HG03097 (cell line): ENCODE results near the gene COL26A1.
"Not testable (repeated sequence)": the region's sequence is repeated elsewhere in the genome, so short reads cannot be mapped to it uniquely, and the experiment has no call there.

Experiments
- ATAC-seq: cut with Tn5 transposase; IDR thresholded peaks from one replicate; pipeline ENCODE4 v1.9.1; 2021; ENCODE audit not compliant: unreplicated experiment, low FRiP score

COL26A1 gene

DNA sequence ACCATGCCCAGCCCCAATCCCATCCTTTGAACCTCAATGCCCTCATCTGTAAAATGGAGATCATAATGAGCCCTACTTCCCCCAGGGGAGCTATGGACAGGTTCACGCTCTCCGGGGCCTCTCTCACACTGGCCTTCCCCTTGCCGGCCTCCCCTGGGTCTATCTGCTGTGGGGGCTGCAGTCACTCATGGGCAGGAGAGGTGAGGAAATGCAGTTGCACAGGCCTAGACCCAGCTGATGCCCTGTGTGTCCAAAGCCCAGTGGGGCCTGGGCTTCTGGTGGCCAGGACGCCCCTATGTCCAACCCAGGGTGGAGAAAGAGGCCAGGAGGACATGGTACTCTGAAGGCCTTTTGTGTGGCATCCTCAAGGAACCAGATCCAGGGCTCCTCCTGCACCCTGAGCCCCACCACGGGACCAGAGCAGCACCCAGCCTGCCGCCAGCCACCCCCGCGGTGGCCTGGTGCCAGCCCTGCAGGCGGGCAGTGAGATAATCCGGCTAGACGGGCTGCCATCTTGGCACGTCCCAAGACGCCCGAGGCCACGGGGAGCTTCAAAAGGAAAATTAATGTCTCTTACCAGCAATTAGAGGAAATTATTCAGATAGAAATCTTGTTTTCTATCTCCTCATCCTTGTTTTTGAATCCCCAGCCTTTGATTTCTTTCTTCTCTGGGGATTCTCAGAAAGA is 227.4 kb downstream of the COL26A1 start:
- ATAC-seq = no peak

DNA sequence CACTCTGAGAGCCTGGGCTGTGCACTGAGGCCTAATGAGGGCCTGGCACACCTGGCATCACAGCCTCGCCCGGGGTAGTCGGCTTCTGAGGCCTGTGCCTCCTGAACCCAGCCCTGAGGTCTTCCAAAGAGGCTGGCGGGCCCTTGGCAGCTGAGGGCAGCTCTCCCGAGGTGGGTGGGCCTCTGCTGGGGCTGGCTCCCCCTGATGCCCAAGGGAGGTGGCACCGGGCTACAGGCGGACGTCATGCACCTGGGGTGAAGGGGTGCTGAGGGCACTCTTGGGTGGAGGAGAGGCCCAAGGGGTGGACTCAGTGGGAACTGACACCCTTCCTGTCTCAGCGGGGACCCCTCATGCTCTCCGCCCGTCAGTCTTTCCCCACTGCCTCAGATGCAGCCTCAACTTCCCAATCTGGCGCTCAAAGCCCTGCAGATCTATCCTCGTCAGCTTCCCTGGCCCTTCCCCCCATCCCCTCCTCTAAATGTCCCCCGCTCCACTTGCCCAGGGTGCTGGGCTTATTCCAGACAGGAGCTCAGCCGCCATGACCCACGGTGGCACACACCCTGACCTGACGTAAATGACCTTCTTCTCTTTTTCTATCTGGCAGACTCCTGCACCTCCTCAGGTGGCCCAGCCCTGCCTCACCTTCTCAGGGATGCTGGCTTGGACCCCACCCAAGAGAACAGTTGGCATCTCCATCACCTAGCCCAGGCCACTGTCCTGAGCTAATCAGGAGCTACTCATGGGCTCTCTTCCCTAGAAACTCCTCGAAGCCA is 228.2 kb downstream of the COL26A1 start:
- ATAC-seq = no peak

DNA sequence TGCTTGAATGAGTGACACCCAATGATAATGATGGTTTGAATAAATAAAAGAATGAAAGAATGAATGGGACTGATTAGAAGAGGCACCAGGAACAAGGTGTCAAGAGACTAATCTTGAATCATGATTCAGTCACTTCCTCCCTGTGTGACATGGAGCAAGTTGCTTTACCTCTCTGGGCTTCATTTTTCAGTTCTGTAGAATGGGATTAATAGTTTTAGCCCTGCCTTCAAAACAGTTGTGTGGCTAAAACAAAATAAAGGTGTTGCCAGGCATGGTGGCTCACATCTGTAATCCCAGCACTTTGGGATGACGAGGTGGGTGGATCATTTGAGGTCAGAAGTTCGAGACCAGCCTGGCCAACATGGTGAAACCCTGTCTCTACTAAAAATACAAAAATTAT is 228.8 kb downstream of the COL26A1 start:
- no peak for ATAC-seq

DNA sequence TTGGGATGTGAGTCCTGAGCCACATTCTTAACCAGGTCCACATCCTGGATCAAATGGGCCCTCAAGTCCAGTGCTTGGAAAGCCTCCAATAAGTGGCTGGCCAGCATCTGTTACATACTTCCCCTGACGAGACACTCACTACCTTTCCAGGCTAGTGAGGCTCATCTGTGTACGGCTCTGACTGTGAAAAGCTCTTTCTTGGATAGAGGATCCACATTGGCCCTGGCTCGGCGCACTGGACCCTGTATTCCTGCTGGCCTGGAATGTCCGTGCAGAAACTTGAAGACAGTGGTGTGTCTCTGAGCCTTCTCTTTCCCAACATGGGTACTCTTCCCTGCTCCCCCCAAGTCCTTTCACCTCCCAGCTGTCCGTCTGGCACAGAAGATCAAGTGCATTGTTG is 230.9 kb downstream of the COL26A1 start:
- ATAC-seq = no peak

DNA sequence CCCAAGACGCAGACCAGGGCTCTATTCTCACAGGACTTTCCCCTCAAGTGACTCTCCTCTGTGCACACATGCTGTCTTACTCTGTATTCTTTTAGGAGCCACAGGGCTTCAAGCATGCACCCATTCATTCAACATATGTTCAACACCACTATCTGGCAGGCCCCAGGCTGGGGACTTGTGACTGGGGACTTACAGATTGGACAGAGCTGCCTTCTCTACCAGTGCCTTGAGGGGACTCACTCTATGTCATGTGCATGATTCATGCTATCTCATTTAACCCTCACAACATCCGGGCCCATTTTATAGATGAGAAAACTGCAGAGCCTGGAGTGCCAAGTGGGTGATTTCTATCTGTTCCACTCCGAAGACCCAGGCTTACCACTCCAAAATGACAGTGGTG is 232.1 kb downstream of the COL26A1 start:
- no peak for ATAC-seq

DNA sequence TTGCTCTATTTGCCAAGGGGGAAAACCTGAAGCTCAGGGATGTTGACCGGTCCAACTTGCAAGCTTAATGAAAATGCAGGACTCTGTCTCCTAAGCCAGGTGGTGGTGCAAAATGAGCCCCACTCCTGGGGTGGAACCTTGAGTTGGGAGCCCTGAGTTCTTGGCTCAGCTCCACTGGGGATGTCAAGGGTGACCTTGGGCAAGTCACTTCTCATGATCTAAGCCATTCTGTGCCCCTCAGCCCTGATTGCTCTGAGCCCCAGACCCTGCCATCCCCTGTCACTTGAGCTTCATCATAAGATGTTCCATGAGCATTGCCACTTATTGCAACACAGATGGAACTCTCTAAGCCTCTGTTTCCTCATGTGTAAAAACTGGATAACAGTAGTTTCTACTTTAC is 232.6 kb downstream of the COL26A1 start:
- ATAC-seq = no peak

- ATAC-seq = no peak
Observed at GRCh38 chr7:101595766-101596537, 233.3 kb downstream of the COL26A1 start.

DNA sequence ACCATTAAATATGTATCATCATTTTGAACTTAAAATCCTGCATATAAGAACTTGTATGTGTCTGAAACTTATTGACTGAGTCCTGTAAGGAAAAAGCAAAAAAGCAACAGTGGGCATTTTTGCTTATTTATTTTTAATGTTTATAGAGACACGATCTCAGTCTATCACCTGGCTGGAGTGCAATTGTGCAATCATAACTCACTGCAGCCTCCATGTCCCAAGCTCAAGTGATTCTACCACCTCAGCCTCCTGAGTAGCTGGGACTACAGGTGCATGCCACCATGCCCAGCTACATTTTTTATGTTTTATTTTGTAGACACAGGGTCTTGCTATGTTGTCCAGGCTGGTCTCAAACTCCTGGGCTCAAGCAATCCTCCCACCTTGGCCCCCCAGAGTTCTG is 234.2 kb downstream of the COL26A1 start:
- ATAC-seq = no peak

GRCh38 chr7:101597941-101598340 is 235.3 kb downstream of the COL26A1 start:
- no peak for ATAC-seq

GRCh38 chr7:101598422-101598985 is 235.8 kb downstream of the COL26A1 start:
- no peak for ATAC-seq

GRCh38 chr7:101598986-101599771 is 236.5 kb downstream of the COL26A1 start:
- no peak for ATAC-seq

GRCh38 chr7:101599787-101600186 is 237.1 kb downstream of the COL26A1 start:
- ATAC-seq = no peak

- ATAC-seq = no peak
Observed at GRCh38 chr7:101602082-101602481, 239.4 kb downstream of the COL26A1 start.

DNA sequence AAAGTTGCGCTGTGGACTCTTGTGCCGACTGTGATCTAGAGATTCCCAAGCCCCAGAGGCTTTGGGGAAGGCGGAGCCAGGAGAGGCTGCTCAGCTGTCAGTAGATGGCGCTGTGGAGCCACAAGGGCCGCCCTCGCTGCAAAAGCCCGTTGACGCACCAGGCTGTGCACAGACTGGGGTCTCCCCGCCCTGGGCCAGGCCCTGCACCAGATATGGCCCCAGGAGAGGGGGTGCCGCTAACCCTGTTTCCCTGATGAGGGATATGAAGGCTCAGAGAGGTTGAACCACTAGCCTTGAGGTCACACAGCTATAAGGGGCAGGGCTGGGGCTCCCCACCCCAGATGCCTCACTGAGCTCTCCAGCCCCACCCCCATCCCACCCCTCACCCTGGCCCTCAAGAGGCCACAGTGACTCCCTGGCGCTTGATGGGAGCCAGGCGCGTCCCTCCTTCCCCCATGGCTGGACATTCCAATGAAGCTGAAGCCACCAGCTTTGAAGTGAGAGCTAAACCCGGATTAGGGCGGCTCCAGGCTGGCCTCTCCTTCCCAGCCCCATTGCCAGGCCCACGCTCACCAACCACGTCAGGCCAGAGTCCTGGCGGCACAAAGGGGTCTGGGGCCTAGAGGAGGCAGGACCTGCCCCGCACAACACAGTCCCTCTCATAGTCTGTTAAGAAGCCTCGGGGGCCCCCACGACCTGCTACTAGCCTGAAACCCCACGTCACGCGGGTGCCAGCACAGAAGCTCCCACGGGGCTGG is 240.0 kb downstream of the COL26A1 start:
- no peak for ATAC-seq

DNA sequence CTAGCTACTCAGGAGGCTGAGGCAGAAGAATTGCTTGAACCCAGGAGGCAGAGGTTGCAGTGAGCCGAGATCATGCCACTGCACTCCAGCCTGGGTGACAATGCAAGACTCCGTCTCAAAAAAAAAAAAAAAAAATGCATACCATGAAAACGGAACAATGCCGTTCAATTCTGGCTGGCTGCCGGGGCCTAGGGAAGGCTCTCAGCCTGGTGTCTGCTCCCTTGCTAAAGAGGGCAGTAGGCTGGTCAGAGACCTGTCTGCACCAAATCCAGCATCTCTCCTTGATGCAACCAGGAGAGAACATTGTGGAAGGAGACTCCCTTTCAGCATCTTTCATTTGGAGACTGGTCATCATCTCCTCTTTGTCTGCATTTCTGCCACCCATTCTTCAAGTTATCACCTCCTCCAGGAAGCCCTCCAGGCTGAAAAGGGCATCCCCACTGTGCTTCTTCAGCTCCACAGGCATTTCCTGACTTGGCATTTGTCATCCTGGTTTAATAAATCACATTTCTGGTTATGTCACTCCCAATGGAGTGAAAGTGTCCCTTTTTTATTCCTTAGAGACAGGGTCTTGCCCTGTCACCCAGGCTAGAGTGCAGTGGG is 241.8 kb downstream of the COL26A1 start:
- ATAC-seq = no peak

DNA sequence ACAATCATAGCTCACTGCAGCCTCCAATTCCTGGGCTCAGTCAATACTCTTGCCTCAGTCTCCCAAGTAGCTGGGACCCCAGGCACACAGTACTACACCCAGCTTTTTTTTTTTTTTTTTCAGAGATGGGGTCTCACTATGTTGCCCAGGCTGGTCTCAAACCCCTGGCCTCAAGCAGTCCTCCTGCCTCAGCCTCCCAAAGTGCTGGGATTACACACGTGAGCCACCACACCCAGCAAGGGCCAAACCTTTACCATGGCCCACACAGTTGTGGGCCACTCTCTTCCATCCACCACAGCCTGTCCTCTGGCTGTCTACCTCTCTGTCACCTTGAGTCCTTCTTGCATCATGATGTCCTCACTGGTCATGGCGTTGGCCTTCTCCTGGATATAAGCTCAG is 242.3 kb downstream of the COL26A1 start:
- ATAC-seq = not testable (repeated sequence)

DNA sequence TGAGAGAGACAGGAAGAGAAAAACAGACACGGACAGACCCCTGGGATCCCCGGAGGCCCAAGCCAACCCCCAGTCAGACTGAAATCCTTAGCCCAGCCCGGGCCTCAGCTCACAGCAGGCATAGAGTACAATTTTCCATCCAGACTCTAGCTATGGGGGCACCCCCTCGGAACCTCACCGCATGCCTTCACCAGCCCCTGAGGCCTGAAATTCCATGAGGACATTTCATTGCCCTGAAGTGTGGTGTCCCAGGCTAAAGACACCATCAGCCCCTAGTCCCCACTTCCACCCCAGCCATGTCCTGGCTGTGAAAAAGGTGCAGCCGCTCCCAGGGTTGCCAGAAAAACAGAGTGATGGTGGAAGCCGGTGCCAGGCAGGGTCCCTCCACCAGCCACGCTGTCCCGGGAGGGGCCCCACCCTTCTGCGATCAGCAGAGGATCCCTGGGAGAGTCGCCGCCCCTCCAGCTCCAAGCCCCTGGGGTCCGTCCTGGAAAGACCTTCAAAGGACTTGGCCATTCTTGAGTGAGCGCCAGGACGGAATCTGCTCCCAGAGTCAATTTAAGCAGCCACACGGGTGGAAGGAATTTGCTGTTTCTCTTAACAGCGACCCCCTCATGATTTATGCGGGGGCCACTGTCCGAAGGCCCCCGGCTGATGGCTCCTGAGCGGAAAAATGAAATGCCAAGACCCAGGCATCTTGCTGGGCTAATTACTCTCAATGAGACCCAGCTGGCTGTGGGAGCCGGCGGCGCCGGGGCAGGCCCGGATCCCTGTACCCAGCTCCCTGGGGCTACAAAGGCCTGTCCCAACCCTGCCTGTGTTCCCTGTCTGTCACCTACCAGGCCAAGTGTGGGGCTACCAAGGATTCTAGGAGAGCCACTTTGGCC is 243.2 kb downstream of the COL26A1 start:
- no peak for ATAC-seq

DNA sequence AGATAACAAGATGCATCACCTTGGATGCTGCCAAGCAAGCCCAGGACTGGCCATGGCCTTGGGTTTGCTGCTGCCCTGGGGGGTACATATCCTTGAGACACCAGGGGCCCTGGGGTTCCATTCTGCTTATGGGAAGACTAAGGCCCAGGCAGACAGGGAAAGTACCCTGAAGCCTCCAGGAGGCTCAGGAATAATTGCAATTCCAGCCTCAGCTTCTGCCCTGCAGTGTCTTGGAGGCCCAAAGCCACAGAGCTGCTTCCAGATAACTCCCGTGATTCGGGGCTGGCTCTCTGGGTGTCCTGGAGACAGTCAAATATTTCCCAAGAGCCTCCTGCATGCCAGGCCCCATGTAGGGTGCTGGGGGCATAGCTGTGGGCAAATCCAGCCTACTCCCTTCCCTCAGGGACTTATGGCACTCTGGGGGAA is 243.8 kb downstream of the COL26A1 start:
- no peak for ATAC-seq
